Karpas-422 (cell line): ENCODE results near the gene APCDD1. TPM values are rescaled to one million over a fixed set of nuclear protein-coding genes. Genes with fewer than 3 reads are reported as not detected.
A peak's percentile ranks its signal among the peaks of the same experiment; 100 is the strongest.

Experiments used
- DNase-seq: peaks from one replicate; pipeline ENCODE4 v3.0.0-alpha.2; 2015
- H2AFZ ChIP-seq: fragments of 200-600 bp; sonication (generic); 2 replicates; pipeline ENCODE4 v1.6.1; 2014; ENCODE audit warnings: antibody characterized with exemption, low read length, mixed read lengths
- H3K27ac ChIP-seq: fragments of 200-600 bp; sonication (generic); 2 replicates; pipeline ENCODE4 v1.5.1; 2014; ENCODE audit warnings: mild to moderate bottlenecking, low read length, moderate library complexity
- H3K27me3 ChIP-seq: fragments of 200-600 bp; sonication (generic); 2 replicates; pipeline ENCODE4 v1.6.1; 2014; ENCODE audit warnings: low read length, mixed read lengths
- H3K36me3 ChIP-seq: fragments of 200-600 bp; sonication (generic); 2 replicates; pipeline ENCODE4 v1.6.1; 2014; ENCODE audit warnings: low read length, mixed read lengths; ENCODE audit not compliant: insufficient read depth
- H3K4me1 ChIP-seq: fragments of 200-600 bp; sonication (generic); 2 replicates; pipeline ENCODE4 v1.6.1; 2014; ENCODE audit warnings: mild to moderate bottlenecking, low read length, mixed read lengths
- H3K4me2 ChIP-seq: fragments of 200-600 bp; sonication (generic); 2 replicates; pipeline ENCODE4 v1.6.1; 2014; ENCODE audit warnings: low read length, low read depth, mild to moderate bottlenecking; ENCODE audit not compliant: poor library complexity, severe bottlenecking
- H3K4me3 ChIP-seq: fragments of 200-600 bp; sonication (generic); 2 replicates; pipeline ENCODE4 v1.5.1; 2014; ENCODE audit warnings: mild to moderate bottlenecking, antibody characterized with exemption, low read length, mixed read lengths
- H3K79me2 ChIP-seq: fragments of 200-600 bp; sonication (generic); 2 replicates; pipeline ENCODE4 v1.6.1; 2014; ENCODE audit warnings: mild to moderate bottlenecking, low read length, mixed read lengths
- H3K9ac ChIP-seq: fragments of 200-600 bp; sonication (generic); 2 replicates; pipeline ENCODE4 v1.6.0; 2014; ENCODE audit warnings: low read length
- H3K9me2 ChIP-seq: fragments of 200-600 bp; sonication (generic), shearing (Covaris generic); replicated peaks from 2 replicates; pipeline ENCODE4 v1.6.0; 2014; ENCODE audit warnings: mild to moderate bottlenecking, low read length, moderate library complexity; ENCODE audit not compliant: insufficient read depth
- H3K9me3 ChIP-seq: fragments of 300-700, 200-600 bp; sonication (generic); 2 replicates; pipeline ENCODE4 v1.6.1; 2014; ENCODE audit warnings: low read length, mixed read lengths
- H4K20me1 ChIP-seq: fragments of 200-600 bp; sonication (generic); 2 replicates; pipeline ENCODE4 v1.6.1; 2014; ENCODE audit warnings: mild to moderate bottlenecking, antibody characterized with exemption, low read length, low read depth; ENCODE audit not compliant: insufficient read depth
- total RNA-seq: library from RNA; depleted of rRNA; stranded (reverse); fragments of >200 nt; shearing (Covaris generic); gene quantifications from 2 replicates; pipeline ENCODE4 v1.2.3, GENCODE V29; 2014; ENCODE audit warnings: low replicate concordance

Gene APCDD1
- total RNA-seq, 1 experiment from 2014 or later: not detected

DNA sequence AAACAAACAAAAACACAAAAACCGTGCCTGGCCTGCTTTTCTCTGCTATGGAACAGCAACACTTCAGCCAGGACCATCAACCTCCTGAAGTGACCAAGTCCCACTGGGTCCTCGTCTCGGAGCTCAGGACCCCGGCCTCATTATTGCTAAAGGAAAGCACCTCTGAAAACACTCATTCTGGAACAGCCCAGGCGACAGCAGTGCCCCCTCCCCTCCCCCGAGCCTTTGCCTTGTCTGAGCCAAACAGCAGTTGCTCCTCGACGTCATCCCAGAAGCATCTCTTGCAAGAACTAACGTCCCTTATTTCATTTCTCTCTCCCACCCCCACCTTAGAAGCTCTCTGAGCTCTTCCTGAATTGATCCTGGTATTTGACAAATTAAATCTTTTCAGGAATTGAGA, 27.4 kb downstream of the APCDD1 start:
- peaks cover 98% of the 10 kb centered on the region for H3K4me1 ChIP-seq
- H3K4me2 ChIP-seq: peak overlapping the region; percentile 77
- no peaks in the 10 kb centered on the region for H3K9me2 ChIP-seq
- H3K4me3 ChIP-seq: peak overlapping the region; percentile 54; the same call in 1 of the 2 replicates
- no peak overlapping the region for H2AFZ ChIP-seq
- no peaks in the 10 kb centered on the region for H3K36me3 ChIP-seq
- no peaks in the 10 kb centered on the region for H3K9me3 ChIP-seq
- peak overlapping the region; percentile 60 for H3K9ac ChIP-seq
- no peaks in the 10 kb centered on the region for H3K79me2 ChIP-seq
- H3K27ac ChIP-seq: peak overlapping the region; percentile 99
- no peak for DNase-seq
- no peaks in the 10 kb centered on the region for H4K20me1 ChIP-seq
- no peaks in the 10 kb centered on the region for H3K27me3 ChIP-seq

DNA sequence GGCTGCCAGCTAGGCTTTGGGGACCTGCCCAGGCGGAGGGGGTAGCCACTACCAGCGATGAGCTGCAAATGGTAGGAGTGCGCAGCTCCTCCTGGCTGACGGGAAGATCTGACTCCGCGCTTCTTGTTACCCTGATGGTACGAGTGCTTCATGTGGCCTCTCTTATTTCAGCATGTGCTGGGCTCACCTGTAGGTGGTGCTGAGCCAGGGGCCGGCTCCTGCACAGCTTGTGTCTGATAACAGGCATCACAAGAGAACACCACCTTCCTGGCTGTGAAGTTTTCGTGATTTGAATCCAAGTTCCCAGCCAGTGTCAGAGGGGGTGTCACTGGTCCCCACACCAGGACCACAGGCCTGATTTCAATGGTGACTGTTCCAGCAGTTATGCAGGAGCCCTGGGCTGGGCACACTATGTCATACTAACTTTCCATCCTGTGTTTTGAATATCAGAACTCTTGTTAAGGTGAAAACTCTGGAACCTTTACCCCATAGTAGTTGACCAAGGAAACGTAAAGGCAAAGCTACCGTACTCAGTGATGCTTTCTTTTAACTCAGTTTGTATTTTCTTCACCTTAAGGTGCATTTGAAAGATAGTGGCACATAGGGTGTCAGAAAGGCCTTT, 28.0 kb downstream of the APCDD1 start:
- H3K9ac ChIP-seq: peak overlapping the region; percentile 60
- H3K9me3 ChIP-seq: no peaks in the 10 kb centered on the region
- peak overlapping the region; percentile 77 for H3K4me2 ChIP-seq
- no peaks in the 10 kb centered on the region for H3K9me2 ChIP-seq
- H3K4me3 ChIP-seq: peak overlapping the region; percentile 54
- H3K79me2 ChIP-seq: no peaks in the 10 kb centered on the region
- H3K36me3 ChIP-seq: no peaks in the 10 kb centered on the region
- peak overlapping the region; percentile 99 for H3K27ac ChIP-seq
- peak; percentile 70 for DNase-seq
- H3K27me3 ChIP-seq: no peaks in the 10 kb centered on the region
- peak overlapping the region; percentile 25; the same call in 1 of the 2 replicates for H2AFZ ChIP-seq
- peaks cover 98% of the 10 kb centered on the region for H3K4me1 ChIP-seq
- no peaks in the 10 kb centered on the region for H4K20me1 ChIP-seq

DNA sequence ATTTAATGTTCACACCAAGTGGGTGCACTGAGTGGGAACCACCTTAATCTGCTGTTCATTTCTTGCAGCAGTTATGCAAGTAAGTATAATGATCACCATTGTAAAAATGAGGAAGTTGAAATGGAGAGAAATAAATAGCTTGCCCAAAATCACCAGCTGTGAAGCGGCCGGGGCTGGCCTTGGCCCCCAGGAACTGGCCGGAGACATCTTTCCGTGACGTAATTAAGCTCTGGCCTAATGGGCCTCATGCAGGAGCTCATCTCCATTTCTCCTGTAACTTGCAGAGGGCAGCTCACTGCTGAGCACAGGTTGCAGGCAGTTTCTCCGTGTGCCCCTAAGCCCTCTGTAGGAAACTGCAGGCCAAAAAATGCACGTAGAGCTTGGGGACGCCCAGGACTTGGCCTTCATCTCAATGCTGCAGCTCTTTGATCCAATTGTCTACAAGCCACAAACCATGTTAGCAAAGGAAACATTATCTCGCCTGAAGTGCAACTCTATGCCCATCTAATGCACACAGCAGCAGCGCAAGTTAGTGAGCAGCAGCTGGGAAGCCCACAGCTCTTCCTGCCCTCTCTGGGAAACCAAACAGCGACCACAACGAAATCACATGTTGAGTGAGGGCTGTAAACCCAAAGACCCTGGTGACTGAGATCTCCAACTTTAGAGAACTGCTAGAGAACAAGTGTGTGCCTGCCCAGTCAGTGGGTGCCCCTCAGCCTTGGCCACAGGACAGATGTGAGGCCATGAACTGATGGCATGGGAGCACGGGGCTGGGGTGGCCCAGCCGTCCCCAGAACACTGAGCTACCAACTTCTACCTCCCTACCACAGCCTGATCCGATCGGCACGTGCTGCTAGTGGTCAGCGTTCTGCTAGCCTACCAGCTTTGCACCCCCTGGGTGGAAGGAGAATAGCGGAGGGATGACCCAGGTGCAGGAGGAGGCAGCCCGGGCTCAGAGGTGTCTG, 28.8 kb downstream of the APCDD1 start:
- DNase-seq: peak; percentile 93
- no peaks in the 10 kb centered on the region for H3K9me3 ChIP-seq
- H3K4me2 ChIP-seq: peak overlapping the region; percentile 77
- peak overlapping the region; percentile 99 for H3K27ac ChIP-seq
- H3K4me3 ChIP-seq: peak overlapping the region; percentile 54
- no peaks in the 10 kb centered on the region for H4K20me1 ChIP-seq
- H2AFZ ChIP-seq: peak overlapping the region; percentile 25; the same call in 1 of the 2 replicates
- H3K9me2 ChIP-seq: no peaks in the 10 kb centered on the region
- H3K27me3 ChIP-seq: no peaks in the 10 kb centered on the region
- H3K4me1 ChIP-seq: peaks cover 98% of the 10 kb centered on the region
- H3K79me2 ChIP-seq: no peaks in the 10 kb centered on the region
- H3K36me3 ChIP-seq: no peaks in the 10 kb centered on the region
- peak overlapping the region; percentile 60 for H3K9ac ChIP-seq

DNA sequence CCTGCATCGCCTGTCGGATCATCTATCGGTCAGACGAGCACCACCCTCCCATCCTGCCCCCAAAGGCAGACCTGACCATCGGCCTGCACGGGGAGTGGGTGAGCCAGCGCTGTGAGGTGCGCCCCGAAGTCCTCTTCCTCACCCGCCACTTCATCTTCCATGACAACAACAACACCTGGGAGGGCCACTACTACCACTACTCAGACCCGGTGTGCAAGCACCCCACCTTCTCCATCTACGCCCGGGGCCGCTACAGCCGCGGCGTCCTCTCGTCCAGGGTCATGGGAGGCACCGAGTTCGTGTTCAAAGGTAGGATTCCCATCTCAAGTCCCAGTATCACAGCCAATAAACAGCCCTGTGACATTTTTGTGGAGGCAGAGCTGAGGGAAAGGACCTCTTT, 31.0 kb downstream of the APCDD1 start:
- no peaks in the 10 kb centered on the region for H3K9me2 ChIP-seq
- peaks cover 94% of the 10 kb centered on the region for H3K4me1 ChIP-seq
- H2AFZ ChIP-seq: no peak overlapping the region
- no peak overlapping the region for H3K4me3 ChIP-seq
- H3K79me2 ChIP-seq: no peaks in the 10 kb centered on the region
- no peaks in the 10 kb centered on the region for H3K27me3 ChIP-seq
- H4K20me1 ChIP-seq: no peaks in the 10 kb centered on the region
- no peaks in the 10 kb centered on the region for H3K36me3 ChIP-seq
- H3K9ac ChIP-seq: no peak overlapping the region
- DNase-seq: no peak
- H3K9me3 ChIP-seq: no peaks in the 10 kb centered on the region
- no peak overlapping the region for H3K4me2 ChIP-seq
- peak overlapping the region; percentile 99 for H3K27ac ChIP-seq

DNA sequence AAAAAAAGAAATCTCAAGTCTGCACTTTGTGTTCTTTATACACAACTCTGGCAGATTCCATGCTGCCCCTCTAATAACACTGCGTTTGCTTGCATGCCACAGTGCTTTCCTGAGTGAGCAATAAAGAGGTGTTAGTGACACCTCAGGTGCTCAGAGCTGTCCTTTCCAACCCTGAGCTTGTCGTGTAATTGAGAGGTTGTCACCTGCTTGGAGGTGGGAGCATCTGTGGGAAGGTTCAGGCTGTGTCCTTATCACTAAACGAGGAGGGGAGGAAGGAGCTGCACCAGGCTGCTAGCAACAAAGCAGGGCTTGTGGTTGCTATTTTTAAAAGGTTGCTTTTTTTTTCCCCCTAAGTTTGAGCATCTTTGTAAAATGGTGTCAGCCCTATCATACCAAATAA, 31.9 kb downstream of the APCDD1 start:
- no peaks in the 10 kb centered on the region for H3K36me3 ChIP-seq
- H3K9me3 ChIP-seq: no peaks in the 10 kb centered on the region
- H3K4me2 ChIP-seq: peak overlapping the region; percentile 51
- no peaks in the 10 kb centered on the region for H3K27me3 ChIP-seq
- H3K9me2 ChIP-seq: no peaks in the 10 kb centered on the region
- H3K79me2 ChIP-seq: no peaks in the 10 kb centered on the region
- H3K27ac ChIP-seq: peak overlapping the region; percentile 45; the same call in 1 of the 2 replicates
- peak overlapping the region; percentile 40 for H3K9ac ChIP-seq
- H3K4me3 ChIP-seq: no peak overlapping the region
- peaks cover 94% of the 10 kb centered on the region for H3K4me1 ChIP-seq
- H4K20me1 ChIP-seq: no peaks in the 10 kb centered on the region
- peak overlapping the region; percentile 65; the same call in 1 of the 2 replicates for H2AFZ ChIP-seq
- DNase-seq: peak; percentile 48

DNA sequence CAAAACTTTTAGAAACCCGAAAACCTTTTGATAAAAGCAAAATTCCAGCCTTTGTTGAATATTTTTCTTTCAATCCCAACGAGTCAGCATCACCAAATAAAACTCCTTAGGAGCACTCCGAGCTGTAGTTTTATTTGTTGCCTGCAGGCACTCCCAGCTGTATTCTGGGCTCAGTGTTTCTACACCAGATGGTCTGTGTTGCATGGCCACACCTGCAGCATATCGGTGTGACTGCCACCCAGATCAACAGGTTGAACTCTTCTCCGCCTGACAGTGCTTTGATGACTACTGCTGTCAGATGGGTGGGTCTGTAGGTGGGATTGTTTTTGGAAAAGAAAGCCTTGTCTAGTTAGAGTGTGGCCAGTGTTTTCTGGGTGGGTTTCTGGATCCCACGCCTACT, 32.7 kb downstream of the APCDD1 start:
- Histone ChIP-seq H4K20me1 (no peaks in the 10 kb centered on the region), H2AFZ (peak overlapping the region; percentile 65), H3K4me1 (peaks cover 86% of the 10 kb centered on the region), H3K4me3 (0 out of 2 replicates have a peak overlapping the region, but pooled peaks have one; percentile 20), H3K79me2 (no peaks in the 10 kb centered on the region), H3K4me2 (peak overlapping the region; percentile 51), H3K9me2 (no peaks in the 10 kb centered on the region), H3K9me3 (no peaks in the 10 kb centered on the region), H3K9ac (peak overlapping the region; percentile 40; the same call in 1 of the 2 replicates), H3K27me3 (no peaks in the 10 kb centered on the region), H3K36me3 (no peaks in the 10 kb centered on the region), H3K27ac (peak overlapping the region; percentile 45; the same call in 1 of the 2 replicates)
- DNase-seq: peak; percentile 49

DNA sequence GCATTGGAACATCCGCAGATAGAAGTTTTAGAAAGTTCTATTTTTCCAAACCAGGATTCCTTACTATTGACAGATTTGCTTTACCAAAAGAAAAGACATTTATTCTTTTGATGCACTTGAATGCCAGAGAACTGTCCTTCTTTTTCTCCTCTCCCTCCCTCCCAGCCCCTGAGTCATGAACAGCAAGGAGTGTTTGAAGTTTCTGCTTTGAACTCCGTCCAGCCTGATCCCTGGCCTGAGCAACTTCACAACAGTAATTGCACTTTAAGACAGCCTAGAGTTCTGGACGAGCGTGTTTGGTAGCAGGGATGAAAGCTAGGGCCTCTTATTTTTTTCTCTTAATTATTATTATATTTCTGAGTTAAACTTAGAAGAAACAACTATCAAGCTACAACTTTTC, 33.6 kb downstream of the APCDD1 start:
- Histone ChIP-seq H2AFZ (no peak overlapping the region), H4K20me1 (no peaks in the 10 kb centered on the region), H3K27me3 (no peaks in the 10 kb centered on the region), H3K4me2 (peak overlapping the region; percentile 30), H3K27ac (no peak overlapping the region), H3K9me2 (no peaks in the 10 kb centered on the region), H3K9me3 (no peaks in the 10 kb centered on the region), H3K4me1 (peaks cover 77% of the 10 kb centered on the region), H3K9ac (no peak overlapping the region), H3K4me3 (no peak overlapping the region), H3K79me2 (no peaks in the 10 kb centered on the region), H3K36me3 (no peaks in the 10 kb centered on the region)
- no peak for DNase-seq
